ENCODE results near the gene PAPPA2.

GRCh38 chr1:176577646-176578197 lies 114.7 kb downstream of the PAPPA2 start:
- TF ChIP-seq CTCF (conservative IDR thresholded peaks at IDR 0.05) (no peak), EZH2 (IDR thresholded peaks at IDR 0.05; ENCODE audit: low read depth) (no peak)

Measured in PC-9 (cell line).